ENCODE results near the gene NPTXR.

DNA sequence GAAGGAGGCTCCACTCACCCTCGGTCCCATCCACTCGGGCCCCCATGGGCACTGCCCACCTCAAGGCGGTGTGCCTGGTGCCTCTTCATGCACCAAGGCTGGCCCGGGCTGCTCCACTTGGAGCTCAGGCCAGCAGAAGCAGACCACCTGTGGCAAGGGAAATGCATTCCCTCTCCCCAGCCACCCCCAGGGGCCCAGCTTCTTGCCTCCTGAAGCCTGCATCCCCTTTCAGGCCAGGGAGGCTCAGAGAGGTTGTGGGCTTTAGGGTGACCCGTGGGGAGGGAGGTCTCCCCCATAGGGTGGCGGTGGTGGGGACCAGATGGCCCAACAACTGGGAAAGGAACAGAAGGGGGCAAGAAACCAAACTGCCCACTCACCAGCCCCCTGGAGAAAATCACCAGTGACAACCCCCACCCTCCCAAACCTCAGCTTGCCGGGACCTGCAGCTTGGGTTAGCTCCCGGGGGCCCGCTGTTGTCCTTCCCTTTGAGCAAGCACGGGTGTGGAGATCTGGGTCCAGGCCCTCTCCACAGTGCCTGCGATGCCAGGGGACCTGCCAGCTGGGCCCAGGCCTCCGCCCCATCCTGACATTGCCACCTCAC is 19.8 kb upstream of the NPTXR start:
- no peak for TF ChIP-seq CTCF (IDR thresholded peaks at IDR 0.05; ENCODE audit: extremely low read depth in 1 of 2, insufficient read depth in 1 of 2, low read depth in 1 of 2, low read length in 2 of 2)
- no peak for TF ChIP-seq EZH2 (IDR thresholded peaks at IDR 0.05; ENCODE audit: borderline replicate concordance, low read depth, low read length, severe bottlenecking)
- no peak for TF ChIP-seq MAX (IDR thresholded peaks at IDR 0.05; ENCODE audit: insufficient read depth, insufficient read length)
- peak; percentile 34 for TF ChIP-seq POLR2A (IDR thresholded peaks at IDR 0.05; ENCODE audit: low read depth, low read length)
- no peak for TF ChIP-seq JUN (IDR thresholded peaks at IDR 0.05; ENCODE audit: borderline replicate concordance, insufficient read depth, insufficient read length, low read depth)
